GM13976 (cell line): ENCODE measurements around the gene FMO1.

Experiments
- DNase-seq: peaks from one replicate; pipeline ENCODE4 v3.0.0; 2012; ENCODE audit warnings: low spot score
- in situ Hi-C: fragments of 300-500 bp; cut with MboI; formaldehyde crosslinking; loops from one replicate; pipeline ENCODE4 v1.12.0; 2022; ENCODE audit warnings: low sequenced_read_pairs, mixed read lengths, inconsistent platforms; ENCODE audit not compliant: unreplicated experiment
- TF ChIP-seq, protein P1 (sequence below): IDR thresholded peaks from 2 replicates; pipeline ENCODE4 v1.5.1; 2012; ENCODE audit warnings: borderline replicate concordance, mild to moderate bottlenecking; ENCODE audit not compliant: insufficient read depth; ENCODE audit errors: extremely low read depth, missing control alignments, control extremely low read depth

FMO1 gene

DNA sequence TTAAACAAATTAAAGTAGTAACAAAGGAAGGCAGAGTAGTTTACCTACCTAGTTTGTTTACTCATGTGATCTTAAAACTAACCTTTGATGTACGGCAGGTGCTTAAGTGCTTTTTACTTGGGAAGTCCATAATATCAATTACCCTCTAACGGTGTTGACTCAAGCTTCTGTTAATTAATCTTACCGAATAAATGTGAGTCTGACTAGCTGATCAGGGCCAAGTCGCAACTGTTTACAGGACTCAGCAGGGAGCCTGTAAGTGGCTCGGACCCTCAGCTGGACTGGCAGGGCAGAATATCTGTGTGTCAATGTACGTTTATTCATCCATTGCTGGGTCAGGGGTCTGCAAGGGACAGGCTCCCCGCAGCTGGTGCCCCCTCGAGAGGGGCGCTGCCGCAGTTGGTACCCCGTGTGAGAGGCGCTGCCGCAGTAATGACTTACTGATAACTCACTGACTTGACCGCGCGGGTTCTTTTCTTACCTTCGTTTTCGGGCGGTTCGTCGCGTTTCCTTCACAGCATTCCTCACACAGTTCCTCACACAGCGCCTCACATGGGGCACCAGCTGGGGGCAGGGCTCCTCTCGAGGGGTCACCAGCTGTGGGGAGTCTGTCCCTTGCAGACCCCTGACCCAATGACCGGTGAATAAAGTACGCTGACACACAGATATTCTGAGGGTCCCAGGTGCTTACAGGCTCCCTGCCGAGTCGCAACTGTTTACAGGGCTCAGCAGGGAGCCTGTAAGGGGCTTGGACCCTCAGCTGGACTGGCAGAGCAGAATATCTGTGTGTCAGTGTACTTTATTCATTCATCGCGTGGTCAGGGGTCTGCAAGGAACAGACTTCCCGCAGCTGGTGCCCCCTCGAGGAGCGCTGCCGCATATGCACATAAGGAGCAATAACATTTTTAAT is 3.0 kb downstream of the FMO1 start:
- in situ Hi-C loops = no loop called here
- TF ChIP-seq, protein P1, sequence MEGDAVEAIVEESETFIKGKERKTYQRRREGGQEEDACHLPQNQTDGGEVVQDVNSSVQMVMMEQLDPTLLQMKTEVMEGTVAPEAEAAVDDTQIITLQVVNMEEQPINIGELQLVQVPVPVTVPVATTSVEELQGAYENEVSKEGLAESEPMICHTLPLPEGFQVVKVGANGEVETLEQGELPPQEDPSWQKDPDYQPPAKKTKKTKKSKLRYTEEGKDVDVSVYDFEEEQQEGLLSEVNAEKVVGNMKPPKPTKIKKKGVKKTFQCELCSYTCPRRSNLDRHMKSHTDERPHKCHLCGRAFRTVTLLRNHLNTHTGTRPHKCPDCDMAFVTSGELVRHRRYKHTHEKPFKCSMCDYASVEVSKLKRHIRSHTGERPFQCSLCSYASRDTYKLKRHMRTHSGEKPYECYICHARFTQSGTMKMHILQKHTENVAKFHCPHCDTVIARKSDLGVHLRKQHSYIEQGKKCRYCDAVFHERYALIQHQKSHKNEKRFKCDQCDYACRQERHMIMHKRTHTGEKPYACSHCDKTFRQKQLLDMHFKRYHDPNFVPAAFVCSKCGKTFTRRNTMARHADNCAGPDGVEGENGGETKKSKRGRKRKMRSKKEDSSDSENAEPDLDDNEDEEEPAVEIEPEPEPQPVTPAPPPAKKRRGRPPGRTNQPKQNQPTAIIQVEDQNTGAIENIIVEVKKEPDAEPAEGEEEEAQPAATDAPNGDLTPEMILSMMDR = peak; percentile 44
- DNase-seq = peak; percentile 48

DNA sequence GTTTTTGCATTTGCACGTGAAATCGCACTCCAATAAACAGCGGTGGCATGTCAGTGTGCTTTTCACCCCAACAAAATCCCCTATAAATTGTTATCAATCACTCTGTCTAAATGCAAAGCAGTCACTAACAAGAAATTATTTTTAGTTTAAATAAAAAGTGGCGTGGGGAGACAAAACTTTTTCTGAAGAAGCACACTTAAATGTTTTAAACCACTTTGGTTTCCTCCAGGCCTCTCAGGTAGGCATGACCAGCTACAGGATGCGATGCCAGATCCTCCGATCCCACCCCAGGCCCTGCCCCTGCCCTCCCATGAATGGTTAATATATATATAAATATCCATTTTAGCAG is 3.6 kb downstream of the FMO1 start:
- in situ Hi-C loops = no loop called here
- TF ChIP-seq, protein P1 = no peak
- no peak for DNase-seq

DNA sequence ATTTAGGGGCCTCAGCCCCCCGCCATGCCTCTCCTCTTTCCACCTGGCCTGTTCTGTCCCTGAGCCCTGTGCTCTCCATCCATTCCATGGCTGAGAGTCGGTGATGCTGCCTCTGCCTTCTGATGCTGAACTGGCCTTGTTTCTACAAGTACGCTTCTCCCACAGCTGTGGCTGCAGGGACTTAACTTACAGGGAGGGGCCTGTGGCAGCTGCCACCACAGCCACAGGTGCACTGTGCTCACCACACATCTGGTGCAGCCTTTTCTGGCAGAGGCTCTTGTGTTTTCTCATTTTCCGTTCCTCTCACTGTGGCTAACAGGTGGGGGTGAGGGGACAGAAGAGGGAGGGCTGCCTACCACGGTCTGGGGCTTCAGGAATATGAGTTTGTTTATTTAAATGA is 4.2 kb downstream of the FMO1 start:
- in situ Hi-C loops = no loop called here
- TF ChIP-seq, protein P1 = no peak
- peak; percentile 40 for DNase-seq

DNA sequence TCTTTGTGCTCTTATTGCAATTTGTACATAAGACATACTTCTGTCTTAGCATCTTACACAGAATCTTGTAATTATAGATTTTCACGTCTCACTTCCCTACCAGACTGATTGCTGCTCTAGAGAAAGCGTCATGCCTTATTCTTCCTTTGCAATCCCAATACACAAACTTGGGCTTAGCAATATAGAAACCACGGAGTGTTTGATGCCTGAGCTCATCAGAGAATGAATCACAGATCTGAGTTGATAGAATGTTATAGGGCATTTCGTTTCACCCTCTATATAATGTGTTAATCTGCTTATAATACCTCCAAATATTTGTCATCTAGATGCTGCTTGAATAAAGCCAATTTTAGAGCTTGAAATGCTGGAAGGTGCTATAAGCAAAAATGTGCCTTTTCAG is 6.6 kb downstream of the FMO1 start:
- TF ChIP-seq, protein P1 = no peak
- no peak for DNase-seq
- in situ Hi-C loops = no loop called here

DNA sequence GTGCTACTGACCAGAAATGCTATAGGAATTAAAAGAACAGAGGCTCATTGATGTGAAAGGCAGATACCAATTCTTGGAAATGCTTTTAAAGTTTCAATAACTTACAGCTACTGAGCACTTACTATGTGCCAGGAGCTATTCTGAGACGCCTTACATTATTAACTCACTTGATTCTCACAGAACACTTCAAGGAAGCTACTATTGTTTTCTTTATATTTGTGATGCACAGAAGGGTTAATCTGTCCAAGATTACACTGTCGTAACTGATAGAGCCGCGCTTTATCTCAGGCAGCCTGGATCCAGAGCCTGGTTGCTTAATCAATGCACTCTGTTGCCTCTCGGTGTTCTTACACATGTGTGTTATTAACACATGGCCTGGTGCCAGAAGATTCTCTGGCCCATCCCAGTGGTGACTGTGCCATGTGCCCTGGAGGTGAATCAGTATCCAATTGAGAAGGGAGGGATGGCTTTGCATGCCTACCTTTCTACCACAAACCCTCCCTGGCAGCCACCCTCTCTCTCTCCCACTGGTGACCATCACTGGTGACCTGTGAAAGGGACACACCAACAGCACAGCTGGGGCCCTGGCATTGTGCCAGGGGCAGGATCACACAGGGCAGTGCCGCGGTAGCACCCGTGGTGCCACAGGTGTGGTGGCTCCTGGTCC is 8.8 kb downstream of the FMO1 start:
- TF ChIP-seq, protein P1 = no peak
- DNase-seq = no peak
- in situ Hi-C loops = no loop called here

DNA sequence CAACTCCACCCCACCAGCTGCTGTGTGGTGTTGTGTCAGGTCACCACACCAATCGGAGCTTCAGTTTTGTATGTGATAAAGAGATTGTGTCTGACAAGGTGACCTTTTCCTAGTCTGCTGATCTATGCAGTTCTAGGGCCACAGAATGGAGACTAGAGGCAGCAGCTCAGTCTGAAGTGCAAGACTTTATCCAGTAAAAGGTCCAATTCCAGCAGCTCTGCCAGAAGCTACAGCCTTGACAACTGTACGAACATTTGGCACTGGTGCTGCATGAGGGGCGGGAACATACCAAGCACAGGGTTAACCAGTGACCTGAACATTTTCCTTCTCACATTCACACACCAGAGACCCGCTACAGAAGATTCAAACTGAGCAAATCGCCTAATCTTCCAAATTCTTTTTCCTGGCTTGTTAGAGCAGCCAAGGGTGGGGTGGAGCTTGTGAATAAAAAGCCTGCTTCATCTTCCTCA is 9.3 kb downstream of the FMO1 start:
- TF ChIP-seq, protein P1 = no peak
- in situ Hi-C loops = no loop called here

More for the DNA sequence above, 9.3 kb downstream of the FMO1 start:
- DNase-seq = no peak
